HFFc6 (cell line): Measurements from ENCODE around the gene IFIT1B. TPM values are rescaled to one million over a fixed set of nuclear protein-coding genes. Genes with fewer than 3 reads are reported as not detected.

Experiments used
- DNase-seq: peaks from one replicate; pipeline ENCODE4 v3.0.0-alpha.2; 2018
- H3K27ac Mint-ChIP-seq: 2 replicates; pipeline ENCODE4 v1.8.0; 2020; ENCODE audit warnings: mild to moderate bottlenecking, mixed read lengths
- H3K27me3 Mint-ChIP-seq: 2 replicates; pipeline ENCODE4 v1.8.0; 2021; ENCODE audit warnings: mild to moderate bottlenecking, moderate library complexity, mixed read lengths; ENCODE audit not compliant: insufficient read depth
- H3K36me3 Mint-ChIP-seq: 2 replicates; pipeline ENCODE4 v1.8.0; 2021; ENCODE audit warnings: low read depth, mixed read lengths
- H3K4me1 Mint-ChIP-seq: 2 replicates; pipeline ENCODE4 v1.8.0; 2020; ENCODE audit warnings: low read depth, mixed read lengths
- H3K4me3 Mint-ChIP-seq: 2 replicates; pipeline ENCODE4 v1.8.0; 2020; ENCODE audit warnings: mild to moderate bottlenecking, moderate library complexity, mixed read lengths
- H3K9me3 Mint-ChIP-seq: 2 replicates; pipeline ENCODE4 v1.8.0; 2020; ENCODE audit warnings: mild to moderate bottlenecking, mixed read lengths
- total RNA-seq, 6 experiments: library from RNA; stranded (reverse); fragmentation: NEBNext Ultra II Directional; extraction: Animal tissue kit (Norgen Biotek cat#: 25700); gene quantifications; 2 replicates in 1 of 6; 3 replicates in 5 of 6; pipeline ENCODE4 v1.2.3, GENCODE V29; 2021
- TF ChIP-seq, protein P1 (sequence below): fragments of 200-600 bp; sonication (generic); IDR thresholded peaks from 2 replicates; pipeline ENCODE4 v1.5.0; 2021; ENCODE audit warnings: antibody characterized with exemption, mild to moderate bottlenecking

Gene IFIT1B
- total RNA-seq, 6 experiments from 2014 or later: not detected

DNA sequence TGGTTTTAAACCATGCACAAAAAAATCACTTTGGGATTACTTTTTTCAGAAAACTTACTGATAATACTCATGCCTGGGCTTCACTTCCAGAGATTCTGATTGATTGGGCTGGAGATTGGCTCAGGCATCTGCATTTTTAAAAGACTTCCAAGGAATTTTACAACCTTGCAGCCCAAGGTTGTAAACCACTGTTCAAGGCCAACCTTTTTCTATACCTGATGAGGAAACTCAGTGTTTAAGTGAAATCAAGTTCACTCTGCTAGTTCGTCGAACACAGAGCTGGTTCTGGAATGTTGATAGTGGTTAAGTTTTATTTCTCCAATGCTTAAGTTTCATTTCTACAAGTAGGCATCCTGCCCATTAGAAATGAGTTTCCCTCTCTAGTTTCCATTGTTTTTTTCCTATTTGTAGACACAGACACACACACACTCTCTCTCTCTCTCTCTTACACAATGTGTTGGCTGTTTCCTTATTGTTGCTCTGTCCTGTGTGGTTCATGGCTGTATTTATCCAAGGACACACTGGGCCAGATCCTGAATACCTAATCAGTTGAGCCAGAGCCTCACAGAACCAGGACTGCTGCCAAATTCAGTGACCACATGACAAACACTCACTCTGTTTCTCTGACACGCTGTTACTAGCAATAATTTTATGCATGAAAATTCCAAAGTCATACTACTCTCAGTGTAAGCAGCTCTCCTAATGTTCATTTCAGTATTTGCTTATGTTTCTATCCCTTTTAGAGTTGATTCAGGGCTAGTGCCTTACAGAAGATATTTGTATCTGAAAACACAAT lies 3.7 kb upstream of the IFIT1B start:
- Mint-ChIP-seq H3K36me3 (no peaks in the 10 kb centered on the region), H3K4me1 (peaks cover 43% of the 10 kb centered on the region), H3K9me3 (no peaks in the 10 kb centered on the region), H3K27me3 (no peaks in the 10 kb centered on the region), H3K4me3 (peak overlapping the region; percentile 65), H3K27ac (peak overlapping the region; percentile 83)
- TF ChIP-seq, protein P1, sequence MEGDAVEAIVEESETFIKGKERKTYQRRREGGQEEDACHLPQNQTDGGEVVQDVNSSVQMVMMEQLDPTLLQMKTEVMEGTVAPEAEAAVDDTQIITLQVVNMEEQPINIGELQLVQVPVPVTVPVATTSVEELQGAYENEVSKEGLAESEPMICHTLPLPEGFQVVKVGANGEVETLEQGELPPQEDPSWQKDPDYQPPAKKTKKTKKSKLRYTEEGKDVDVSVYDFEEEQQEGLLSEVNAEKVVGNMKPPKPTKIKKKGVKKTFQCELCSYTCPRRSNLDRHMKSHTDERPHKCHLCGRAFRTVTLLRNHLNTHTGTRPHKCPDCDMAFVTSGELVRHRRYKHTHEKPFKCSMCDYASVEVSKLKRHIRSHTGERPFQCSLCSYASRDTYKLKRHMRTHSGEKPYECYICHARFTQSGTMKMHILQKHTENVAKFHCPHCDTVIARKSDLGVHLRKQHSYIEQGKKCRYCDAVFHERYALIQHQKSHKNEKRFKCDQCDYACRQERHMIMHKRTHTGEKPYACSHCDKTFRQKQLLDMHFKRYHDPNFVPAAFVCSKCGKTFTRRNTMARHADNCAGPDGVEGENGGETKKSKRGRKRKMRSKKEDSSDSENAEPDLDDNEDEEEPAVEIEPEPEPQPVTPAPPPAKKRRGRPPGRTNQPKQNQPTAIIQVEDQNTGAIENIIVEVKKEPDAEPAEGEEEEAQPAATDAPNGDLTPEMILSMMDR: no peak
- DNase-seq: peak; percentile 94

DNA sequence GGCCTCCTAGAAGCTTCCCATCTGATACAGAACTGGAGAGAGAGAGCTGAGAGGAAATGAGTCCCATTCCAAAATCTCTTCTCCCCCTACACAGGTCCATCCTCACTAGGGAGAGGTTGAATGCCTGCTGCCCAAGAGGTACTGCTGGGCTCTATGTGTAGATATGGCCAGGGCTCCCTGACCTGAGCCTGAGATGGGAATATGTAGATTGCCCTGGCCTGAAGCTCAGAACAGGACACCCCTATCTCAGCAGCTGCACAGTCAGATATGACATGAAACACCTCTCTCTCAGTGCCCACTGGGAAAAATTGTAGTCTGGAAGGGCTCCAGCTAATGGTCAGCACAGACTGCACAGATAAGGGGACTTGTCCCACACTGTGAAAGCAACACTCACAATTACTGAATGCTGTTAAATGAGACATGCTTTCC lies 3.1 kb upstream of the IFIT1B start:
- TF ChIP-seq, protein P1: no peak
- DNase-seq: no peak
- H3K9me3 Mint-ChIP-seq: no peaks in the 10 kb centered on the region
- H3K36me3 Mint-ChIP-seq: no peaks in the 10 kb centered on the region
- H3K4me1 Mint-ChIP-seq: peaks cover 37% of the 10 kb centered on the region
- H3K27me3 Mint-ChIP-seq: no peaks in the 10 kb centered on the region
- peak overlapping the region; percentile 65 for H3K4me3 Mint-ChIP-seq
- peak overlapping the region; percentile 83 for H3K27ac Mint-ChIP-seq

DNA sequence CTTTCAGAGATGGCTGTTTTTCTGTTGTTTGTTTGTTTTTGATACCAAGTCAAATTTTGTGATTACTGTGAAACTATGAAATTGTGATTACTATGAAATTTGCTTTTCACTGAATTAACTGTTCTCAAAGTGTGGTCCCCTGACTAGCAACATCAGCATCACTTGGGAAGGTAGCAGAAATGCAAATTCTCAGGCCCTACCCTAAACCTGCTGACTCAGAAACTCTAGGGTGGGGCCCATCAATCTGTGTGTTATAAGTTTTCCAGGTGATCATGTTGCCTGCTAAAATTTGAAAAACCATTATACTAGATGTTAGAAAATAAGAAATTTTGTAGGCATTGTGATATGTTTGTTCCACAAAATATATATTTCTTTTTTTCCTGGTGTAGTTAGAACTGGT lies 1.2 kb downstream of the IFIT1B start:
- no peaks in the 10 kb centered on the region for H3K9me3 Mint-ChIP-seq
- H3K4me3 Mint-ChIP-seq: no peak overlapping the region
- H3K36me3 Mint-ChIP-seq: no peaks in the 10 kb centered on the region
- DNase-seq: no peak
- H3K27ac Mint-ChIP-seq: no peak overlapping the region
- 0 out of 2 replicates have a peak, but pooled peaks cover 2% of the 10 kb centered on the region for H3K27me3 Mint-ChIP-seq
- TF ChIP-seq, protein P1: no peak
- peaks cover 20% of the 10 kb centered on the region for H3K4me1 Mint-ChIP-seq

DNA sequence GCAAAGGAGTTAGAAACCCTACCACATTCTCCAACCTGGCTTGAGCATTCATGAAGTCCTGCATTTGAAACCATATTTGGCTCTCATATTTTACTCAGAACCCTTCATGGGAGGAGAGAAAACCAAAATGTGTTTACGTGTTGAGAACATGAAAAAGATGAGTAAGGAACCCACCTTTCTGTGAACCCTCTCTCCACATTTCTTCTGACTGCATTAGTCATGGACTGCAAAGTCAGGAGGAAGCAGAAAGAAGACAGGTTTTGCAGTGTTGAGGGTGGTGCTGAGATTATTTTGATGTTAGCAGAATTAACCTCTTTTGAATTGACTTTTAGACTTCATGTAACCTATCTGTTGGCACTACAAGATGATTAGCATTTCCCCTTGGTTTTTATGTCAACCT lies 4.9 kb downstream of the IFIT1B start:
- TF ChIP-seq, protein P1: no peak
- Mint-ChIP-seq H3K4me1 (peaks cover 15% of the 10 kb centered on the region), H3K4me3 (no peak overlapping the region), H3K27ac (no peak overlapping the region), H3K27me3 (0 out of 2 replicates have a peak, but pooled peaks cover 2% of the 10 kb centered on the region), H3K9me3 (no peaks in the 10 kb centered on the region), H3K36me3 (no peaks in the 10 kb centered on the region)
- no peak for DNase-seq

DNA sequence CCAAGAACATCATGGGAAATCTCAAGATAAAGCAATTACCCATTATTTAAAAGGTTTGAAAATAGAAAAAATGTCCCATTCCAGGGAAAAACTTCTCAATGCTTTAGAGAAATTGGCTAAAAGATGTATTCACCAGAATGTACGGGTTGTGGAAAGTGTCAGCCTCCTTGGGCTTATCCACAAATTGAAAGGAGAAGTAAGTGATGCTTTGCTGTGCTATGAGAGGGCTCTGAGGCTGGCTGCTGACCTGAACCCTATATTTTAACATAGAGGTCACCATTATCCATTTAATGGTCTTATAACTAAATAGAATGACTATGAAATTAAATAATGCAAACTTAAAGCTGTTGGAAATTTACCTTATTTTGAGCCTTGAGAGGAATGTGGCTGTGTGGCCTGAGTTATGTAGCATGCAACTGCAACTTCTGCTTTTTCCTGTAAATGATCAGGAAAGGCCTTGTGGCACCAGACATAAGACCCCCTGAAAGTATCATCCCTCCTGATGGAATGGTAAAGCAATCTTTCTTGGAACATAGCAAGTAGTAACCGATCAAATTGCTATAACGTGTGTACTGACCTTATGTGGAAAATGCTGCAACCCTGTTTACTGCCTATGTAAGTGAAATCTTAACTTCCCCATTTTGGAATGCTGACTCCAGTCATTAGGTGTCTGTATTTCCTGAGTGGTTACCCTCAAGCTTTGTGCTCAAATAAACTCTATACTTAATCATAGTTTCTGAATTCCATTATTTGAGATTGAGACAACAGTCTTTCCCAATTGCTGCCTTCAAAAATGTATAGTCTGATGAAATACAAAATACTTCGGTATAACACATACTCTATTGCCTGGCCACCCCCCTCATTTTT lies 6.9 kb downstream of the IFIT1B start:
- Mint-ChIP-seq H3K4me3 (no peak overlapping the region), H3K9me3 (no peaks in the 10 kb centered on the region), H3K36me3 (no peaks in the 10 kb centered on the region), H3K27ac (no peak overlapping the region), H3K4me1 (peaks cover 22% of the 10 kb centered on the region), H3K27me3 (0 out of 2 replicates have a peak, but pooled peaks cover 2% of the 10 kb centered on the region)
- TF ChIP-seq, protein P1: no peak
- no peak for DNase-seq
